Activated T-cell treated with anti-CD3 and anti-CD28 coated beads, Interleukin-2, amount 50 U/mL, for 24 hours (primary cell): Measurements from ENCODE around the gene MANEA.
A peak's percentile ranks its signal among the peaks of the same experiment; 100 is the strongest.
"Not testable (repeated sequence)": the region's sequence is repeated elsewhere in the genome, so short reads cannot be mapped to it uniquely, and the experiment has no call there.

Source experiments
- DNase-seq: peaks from one replicate; pipeline ENCODE4 v3.0.0-alpha.2; 2020
- H3K27ac Mint-ChIP-seq: 2 replicates; pipeline ENCODE4 v1.8.0; 2020; ENCODE audit warnings: mild to moderate bottlenecking, mixed read lengths
- H3K27me3 Mint-ChIP-seq: 2 replicates; pipeline ENCODE4 v1.8.0; 2020; ENCODE audit warnings: mixed read lengths
- H3K36me3 Mint-ChIP-seq: 2 replicates; pipeline ENCODE4 v1.8.0; 2020; ENCODE audit warnings: low read depth, mixed read lengths
- H3K4me1 Mint-ChIP-seq: 2 replicates; pipeline ENCODE4 v1.8.0; 2020; ENCODE audit warnings: low read depth, mixed read lengths
- H3K4me3 Mint-ChIP-seq: 2 replicates; pipeline ENCODE4 v1.8.0; 2020; ENCODE audit warnings: mild to moderate bottlenecking, moderate library complexity, mixed read lengths
- H3K9me3 Mint-ChIP-seq: 2 replicates; pipeline ENCODE4 v1.8.0; 2020; ENCODE audit warnings: mixed read lengths

The MANEA gene

GRCh38 chr6:95569560-95569959 is 7.8 kb upstream of the MANEA start:
- DNase-seq = no peak
- Mint-ChIP-seq H3K27me3 (no peaks in the 10 kb centered on the region), H3K4me1 (peaks cover 32% of the 10 kb centered on the region), H3K9me3 (no peaks in the 10 kb centered on the region), H3K36me3 (no peaks in the 10 kb centered on the region), H3K27ac (no peak overlapping the region), H3K4me3 (no peak overlapping the region)

- Mint-ChIP-seq H3K4me3 (no peak overlapping the region), H3K27ac (no peak overlapping the region), H3K9me3 (no peaks in the 10 kb centered on the region)
Observed at GRCh38 chr6:95572098-95572497, 5.2 kb upstream of the MANEA start.

GRCh38 chr6:95574811-95575210 is 2.5 kb upstream of the MANEA start:
- H3K36me3 Mint-ChIP-seq = peaks cover 18% of the 10 kb centered on the region
- peaks cover 61% of the 10 kb centered on the region for H3K4me1 Mint-ChIP-seq
- no peak for DNase-seq
- H3K9me3 Mint-ChIP-seq = no peaks in the 10 kb centered on the region
- H3K27me3 Mint-ChIP-seq = no peaks in the 10 kb centered on the region
- H3K4me3 Mint-ChIP-seq = peak overlapping the region; percentile 93
- H3K27ac Mint-ChIP-seq = no peak overlapping the region

More at GRCh38 chr6:95572098-95572497, 5.2 kb upstream of the MANEA start:
- peaks cover 44% of the 10 kb centered on the region for H3K4me1 Mint-ChIP-seq
- DNase-seq = no peak
- peaks cover 7% of the 10 kb centered on the region for H3K36me3 Mint-ChIP-seq
- no peaks in the 10 kb centered on the region for H3K27me3 Mint-ChIP-seq

GRCh38 chr6:95576218-95576997 is 927 bp upstream of the MANEA start:
- Mint-ChIP-seq H3K4me1 (peaks cover 60% of the 10 kb centered on the region), H3K27me3 (no peaks in the 10 kb centered on the region), H3K4me3 (peak overlapping the region; percentile 93), H3K36me3 (peaks cover 22% of the 10 kb centered on the region), H3K9me3 (no peaks in the 10 kb centered on the region), H3K27ac (peak overlapping the region; percentile 98)
- no peak for DNase-seq

- Mint-ChIP-seq H3K4me3 (peak overlapping the region; percentile 93), H3K4me1 (peaks cover 54% of the 10 kb centered on the region)
Observed at GRCh38 chr6:95576998-95577303, 384 bp upstream of the MANEA start.

GRCh38 chr6:95578106-95578410 is 723 bp downstream of the MANEA start:
- no peak for DNase-seq

More at GRCh38 chr6:95576998-95577303, 384 bp upstream of the MANEA start:
- Mint-ChIP-seq H3K27me3 (no peaks in the 10 kb centered on the region), H3K36me3 (peaks cover 22% of the 10 kb centered on the region), H3K27ac (peak overlapping the region; percentile 98), H3K9me3 (no peaks in the 10 kb centered on the region)
- DNase-seq = no peak

GRCh38 chr6:95581073-95581472 is 3.7 kb downstream of the MANEA start:
- Mint-ChIP-seq H3K9me3 (peaks cover 11% of the 10 kb centered on the region), H3K27me3 (no peaks in the 10 kb centered on the region), H3K27ac (no peak overlapping the region), H3K4me1 (peaks cover 28% of the 10 kb centered on the region), H3K4me3 (no peak overlapping the region), H3K36me3 (peaks cover 44% of the 10 kb centered on the region)
- no peak for DNase-seq

More at GRCh38 chr6:95578106-95578410, 723 bp downstream of the MANEA start:
- H3K36me3 Mint-ChIP-seq = peaks cover 31% of the 10 kb centered on the region
- peaks cover 2% of the 10 kb centered on the region for H3K9me3 Mint-ChIP-seq
- peak overlapping the region; percentile 98 for H3K27ac Mint-ChIP-seq
- H3K27me3 Mint-ChIP-seq = no peaks in the 10 kb centered on the region
- H3K4me3 Mint-ChIP-seq = peak overlapping the region; percentile 93
- peaks cover 48% of the 10 kb centered on the region for H3K4me1 Mint-ChIP-seq

GRCh38 chr6:95584226-95584625 is 6.9 kb downstream of the MANEA start:
- DNase-seq, H3K4me3 Mint-ChIP-seq, H3K27ac Mint-ChIP-seq, H3K27me3 Mint-ChIP-seq: not testable (repeated sequence)
- H3K9me3 Mint-ChIP-seq = peaks cover 11% of the 10 kb centered on the region
- peaks cover 47% of the 10 kb centered on the region for H3K36me3 Mint-ChIP-seq
- H3K4me1 Mint-ChIP-seq = peaks cover 33% of the 10 kb centered on the region

- Mint-ChIP-seq H3K27me3 (no peaks in the 10 kb centered on the region), H3K27ac (no peak overlapping the region), H3K36me3 (peaks cover 67% of the 10 kb centered on the region), H3K9me3 (peaks cover 9% of the 10 kb centered on the region), H3K4me1 (peaks cover 34% of the 10 kb centered on the region), H3K4me3 (no peak overlapping the region)
- DNase-seq = no peak
Observed at GRCh38 chr6:95587989-95588388, 10.7 kb downstream of the MANEA start.

GRCh38 chr6:95589067-95589466 is 11.7 kb downstream of the MANEA start:
- H3K9me3 Mint-ChIP-seq = peaks cover 7% of the 10 kb centered on the region
- peaks cover 35% of the 10 kb centered on the region for H3K4me1 Mint-ChIP-seq
- peaks cover 63% of the 10 kb centered on the region for H3K36me3 Mint-ChIP-seq

GRCh38 chr6:95589826-95590570 is 12.7 kb downstream of the MANEA start:
- H3K9me3 Mint-ChIP-seq = no peaks in the 10 kb centered on the region
- no peak overlapping the region for H3K4me3 Mint-ChIP-seq
- H3K36me3 Mint-ChIP-seq = peaks cover 57% of the 10 kb centered on the region
- DNase-seq = no peak
- peaks cover 33% of the 10 kb centered on the region for H3K4me1 Mint-ChIP-seq
- no peaks in the 10 kb centered on the region for H3K27me3 Mint-ChIP-seq
- no peak overlapping the region for H3K27ac Mint-ChIP-seq

More at GRCh38 chr6:95589067-95589466, 11.7 kb downstream of the MANEA start:
- H3K4me3 Mint-ChIP-seq = no peak overlapping the region
- no peaks in the 10 kb centered on the region for H3K27me3 Mint-ChIP-seq
- H3K27ac Mint-ChIP-seq = no peak overlapping the region
- no peak for DNase-seq

- H3K9me3 Mint-ChIP-seq = no peaks in the 10 kb centered on the region
- H3K27me3 Mint-ChIP-seq = no peaks in the 10 kb centered on the region
- no peak for DNase-seq
- peaks cover 51% of the 10 kb centered on the region for H3K36me3 Mint-ChIP-seq
- H3K4me1 Mint-ChIP-seq = peaks cover 20% of the 10 kb centered on the region
- no peak overlapping the region for H3K4me3 Mint-ChIP-seq
- H3K27ac Mint-ChIP-seq = no peak overlapping the region
Observed at GRCh38 chr6:95593025-95593424, 15.7 kb downstream of the MANEA start.

GRCh38 chr6:95596021-95596420 is 18.7 kb downstream of the MANEA start:
- H3K9me3 Mint-ChIP-seq = no peaks in the 10 kb centered on the region
- no peaks in the 10 kb centered on the region for H3K27me3 Mint-ChIP-seq

GRCh38 chr6:95599706-95600105 is 22.4 kb downstream of the MANEA start:
- no peaks in the 10 kb centered on the region for H3K4me1 Mint-ChIP-seq
- no peak for DNase-seq
- no peak overlapping the region for H3K27ac Mint-ChIP-seq

More at GRCh38 chr6:95596021-95596420, 18.7 kb downstream of the MANEA start:
- Mint-ChIP-seq H3K27ac (no peak overlapping the region), H3K4me1 (peaks cover 10% of the 10 kb centered on the region), H3K4me3 (no peak overlapping the region), H3K36me3 (peaks cover 47% of the 10 kb centered on the region)
- DNase-seq = no peak

GRCh38 chr6:95601133-95601532 is 23.8 kb downstream of the MANEA start:
- no peak for DNase-seq
- H3K27me3 Mint-ChIP-seq = no peaks in the 10 kb centered on the region
- H3K4me3 Mint-ChIP-seq = no peak overlapping the region
- H3K9me3 Mint-ChIP-seq = no peaks in the 10 kb centered on the region
- H3K36me3 Mint-ChIP-seq = peaks cover 35% of the 10 kb centered on the region
- no peak overlapping the region for H3K27ac Mint-ChIP-seq
- no peaks in the 10 kb centered on the region for H3K4me1 Mint-ChIP-seq

More at GRCh38 chr6:95599706-95600105, 22.4 kb downstream of the MANEA start:
- H3K4me3 Mint-ChIP-seq = no peak overlapping the region
- H3K9me3 Mint-ChIP-seq = no peaks in the 10 kb centered on the region
- H3K27me3 Mint-ChIP-seq = no peaks in the 10 kb centered on the region
- peaks cover 34% of the 10 kb centered on the region for H3K36me3 Mint-ChIP-seq
